AG09309 (cell line): Measurements from ENCODE around the gene YTHDF2.
"Not testable (repeated sequence)": the region's sequence is repeated elsewhere in the genome, so short reads cannot be mapped to it uniquely, and the experiment has no call there.

Source experiments
- DNase-seq: peaks from one replicate; pipeline ENCODE4 v3.0.0-alpha.2; 2010; ENCODE audit warnings: low read depth
- H3K4me3 ChIP-seq: 2 replicates; pipeline ENCODE4 v1.5.1; 2011; ENCODE audit warnings: mild to moderate bottlenecking, low read depth, low read length, moderate library complexity; ENCODE audit not compliant: control insufficient read depth
- TF ChIP-seq, protein P1 (sequence below): IDR thresholded peaks from 2 replicates; pipeline ENCODE4 v1.5.1; 2011; ENCODE audit warnings: mild to moderate bottlenecking, low read depth, low read length, inconsistent platforms; ENCODE audit not compliant: insufficient read depth, control insufficient read depth; ENCODE audit errors: missing control alignments

Gene YTHDF2

DNA sequence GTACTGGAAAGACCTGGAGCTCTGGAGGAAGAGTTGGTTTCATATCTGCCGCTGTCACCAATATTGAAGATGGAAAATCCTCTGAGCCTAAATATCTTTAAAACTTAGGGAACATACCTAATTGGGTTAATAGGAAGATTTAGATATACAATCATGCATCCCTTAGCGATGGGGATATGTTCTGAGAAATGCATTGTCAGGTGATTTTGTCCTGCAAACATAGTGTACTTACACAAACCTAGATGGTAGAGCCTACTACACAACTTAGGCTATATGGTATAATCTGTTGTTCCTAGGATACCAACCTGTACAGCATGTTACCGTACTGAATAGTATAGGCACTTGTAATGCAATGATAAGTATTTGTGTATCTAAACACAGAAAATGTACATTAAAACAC lies 22.5 kb downstream of the YTHDF2 start:
- H3K4me3 ChIP-seq: no peak overlapping the region
- TF ChIP-seq, protein P1, sequence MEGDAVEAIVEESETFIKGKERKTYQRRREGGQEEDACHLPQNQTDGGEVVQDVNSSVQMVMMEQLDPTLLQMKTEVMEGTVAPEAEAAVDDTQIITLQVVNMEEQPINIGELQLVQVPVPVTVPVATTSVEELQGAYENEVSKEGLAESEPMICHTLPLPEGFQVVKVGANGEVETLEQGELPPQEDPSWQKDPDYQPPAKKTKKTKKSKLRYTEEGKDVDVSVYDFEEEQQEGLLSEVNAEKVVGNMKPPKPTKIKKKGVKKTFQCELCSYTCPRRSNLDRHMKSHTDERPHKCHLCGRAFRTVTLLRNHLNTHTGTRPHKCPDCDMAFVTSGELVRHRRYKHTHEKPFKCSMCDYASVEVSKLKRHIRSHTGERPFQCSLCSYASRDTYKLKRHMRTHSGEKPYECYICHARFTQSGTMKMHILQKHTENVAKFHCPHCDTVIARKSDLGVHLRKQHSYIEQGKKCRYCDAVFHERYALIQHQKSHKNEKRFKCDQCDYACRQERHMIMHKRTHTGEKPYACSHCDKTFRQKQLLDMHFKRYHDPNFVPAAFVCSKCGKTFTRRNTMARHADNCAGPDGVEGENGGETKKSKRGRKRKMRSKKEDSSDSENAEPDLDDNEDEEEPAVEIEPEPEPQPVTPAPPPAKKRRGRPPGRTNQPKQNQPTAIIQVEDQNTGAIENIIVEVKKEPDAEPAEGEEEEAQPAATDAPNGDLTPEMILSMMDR: no peak
- DNase-seq: no peak

DNA sequence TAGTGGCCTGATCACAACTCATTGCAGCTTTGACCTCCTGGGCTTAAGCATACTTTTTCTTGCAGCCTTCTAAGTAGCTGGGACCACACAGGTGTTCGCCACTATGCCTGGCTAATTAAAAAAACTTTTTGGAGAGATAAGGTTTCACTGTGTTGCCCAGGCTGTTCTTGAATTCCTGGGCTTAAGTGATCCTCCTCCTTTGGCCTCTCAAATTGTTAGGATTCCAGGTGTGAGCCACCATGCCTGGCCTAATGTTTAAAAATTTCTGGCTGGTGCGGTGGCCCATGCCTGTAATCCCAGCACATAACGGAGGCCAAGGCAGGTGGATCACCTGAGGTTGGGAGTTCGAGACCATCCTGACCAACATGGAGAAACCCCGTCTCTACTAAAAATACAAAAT lies 24.4 kb downstream of the YTHDF2 start:
- TF ChIP-seq, protein P1: no peak
- no peak overlapping the region for H3K4me3 ChIP-seq
- no peak for DNase-seq

DNA sequence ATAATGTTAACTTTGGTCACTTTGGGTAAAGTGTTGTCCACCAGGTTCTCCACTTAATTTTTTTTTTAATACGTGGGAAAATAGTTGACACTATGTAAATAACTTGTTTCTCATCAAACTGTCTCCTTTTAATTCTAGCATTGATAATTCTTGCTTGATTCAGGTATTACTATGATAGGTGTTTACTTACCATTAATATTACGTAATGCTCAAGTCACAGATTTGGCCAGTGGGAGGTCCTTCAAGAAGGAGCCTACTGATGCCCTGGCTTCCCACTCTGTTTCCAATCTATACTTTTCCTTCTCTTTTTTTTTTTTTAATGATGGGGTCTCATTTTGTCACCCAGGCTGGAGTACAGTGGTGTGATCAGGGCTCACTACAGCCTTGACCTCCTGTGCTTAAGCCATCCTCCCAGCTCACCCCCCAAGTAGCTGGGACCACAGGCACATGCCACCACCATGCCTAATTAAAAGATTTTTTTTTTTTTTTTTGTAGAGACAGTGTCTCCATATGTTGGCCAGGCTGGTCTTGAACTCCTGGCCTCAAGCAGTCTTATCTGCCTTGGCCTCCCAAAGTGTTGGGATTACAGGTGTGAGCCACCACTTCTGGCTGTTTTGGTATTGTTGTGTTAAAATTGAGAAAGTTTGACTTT lies 29.9 kb downstream of the YTHDF2 start:
- H3K4me3 ChIP-seq: no peak overlapping the region
- no peak for DNase-seq
- TF ChIP-seq, protein P1: no peak

DNA sequence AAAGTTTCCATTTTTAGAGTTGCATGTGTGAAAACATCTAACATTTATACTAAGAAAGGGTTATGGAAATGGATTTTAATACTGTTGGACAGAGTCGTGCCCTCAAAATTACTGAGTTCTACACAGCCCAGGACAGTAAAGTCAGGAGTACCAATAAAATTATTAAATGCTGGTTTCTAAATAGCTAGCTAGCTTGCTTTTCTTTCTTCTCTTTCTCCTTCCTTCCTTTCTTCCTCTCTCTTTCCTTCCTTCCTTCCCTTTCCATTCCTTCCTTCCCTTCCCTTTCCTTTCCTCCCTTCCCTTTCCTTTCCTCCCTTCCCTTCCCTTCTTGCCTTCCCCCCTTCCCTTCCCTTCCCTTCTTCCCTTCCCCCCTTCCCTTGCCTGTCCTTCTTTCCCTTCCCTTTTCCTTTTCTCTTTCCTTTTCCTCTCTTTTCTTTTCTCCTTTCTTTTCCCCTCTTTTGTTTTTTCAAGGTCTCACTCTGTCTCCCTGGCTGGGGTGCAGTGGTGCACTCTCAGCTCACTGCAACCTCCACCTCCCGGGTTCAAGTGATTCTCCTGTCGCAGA lies 33.9 kb downstream of the YTHDF2 start:
- TF ChIP-seq, protein P1: no peak
- no peak for DNase-seq
- no peak overlapping the region for H3K4me3 ChIP-seq

DNA sequence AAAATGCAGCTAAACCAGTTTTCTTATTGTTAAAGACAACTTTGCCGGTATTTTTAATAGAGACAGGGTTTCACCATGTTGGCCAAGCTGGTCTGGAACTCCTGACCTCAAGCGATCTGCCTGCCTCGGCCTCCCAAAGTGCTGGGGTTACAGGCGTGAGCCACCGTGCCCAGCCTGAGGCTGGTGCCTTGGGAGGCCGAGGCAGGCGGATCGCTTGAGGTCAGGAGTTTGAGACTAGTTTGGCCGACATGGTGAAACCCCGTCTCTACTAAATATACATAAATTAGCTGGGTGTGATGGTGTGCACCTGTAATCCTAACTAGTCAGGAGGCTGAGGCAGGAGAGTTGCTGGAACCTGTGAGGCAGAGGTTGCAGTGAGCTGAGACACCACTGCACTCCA lies 35.2 kb downstream of the YTHDF2 start:
- DNase-seq, H3K4me3 ChIP-seq: not testable (repeated sequence)

DNA sequence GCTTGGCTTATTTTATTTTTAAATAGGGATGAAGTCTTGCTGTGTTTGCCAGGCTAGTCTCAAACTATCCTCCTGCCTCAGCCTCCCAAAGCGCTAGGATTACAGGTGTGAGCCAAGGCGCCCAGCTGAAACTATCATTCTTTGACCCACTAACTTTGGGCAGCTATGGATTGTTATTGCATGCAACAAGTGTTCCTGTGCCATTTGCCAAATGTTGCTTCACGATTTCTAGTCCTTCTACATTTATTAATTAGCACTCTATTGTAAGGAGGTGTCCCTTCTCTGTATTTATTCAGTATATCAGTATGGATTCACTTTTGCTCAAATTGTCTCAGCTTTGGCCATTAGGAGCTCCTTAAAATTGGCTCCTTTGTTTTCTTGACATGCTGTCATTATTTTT lies 36.4 kb downstream of the YTHDF2 start:
- TF ChIP-seq, protein P1: no peak
- DNase-seq: no peak
- no peak overlapping the region for H3K4me3 ChIP-seq

DNA sequence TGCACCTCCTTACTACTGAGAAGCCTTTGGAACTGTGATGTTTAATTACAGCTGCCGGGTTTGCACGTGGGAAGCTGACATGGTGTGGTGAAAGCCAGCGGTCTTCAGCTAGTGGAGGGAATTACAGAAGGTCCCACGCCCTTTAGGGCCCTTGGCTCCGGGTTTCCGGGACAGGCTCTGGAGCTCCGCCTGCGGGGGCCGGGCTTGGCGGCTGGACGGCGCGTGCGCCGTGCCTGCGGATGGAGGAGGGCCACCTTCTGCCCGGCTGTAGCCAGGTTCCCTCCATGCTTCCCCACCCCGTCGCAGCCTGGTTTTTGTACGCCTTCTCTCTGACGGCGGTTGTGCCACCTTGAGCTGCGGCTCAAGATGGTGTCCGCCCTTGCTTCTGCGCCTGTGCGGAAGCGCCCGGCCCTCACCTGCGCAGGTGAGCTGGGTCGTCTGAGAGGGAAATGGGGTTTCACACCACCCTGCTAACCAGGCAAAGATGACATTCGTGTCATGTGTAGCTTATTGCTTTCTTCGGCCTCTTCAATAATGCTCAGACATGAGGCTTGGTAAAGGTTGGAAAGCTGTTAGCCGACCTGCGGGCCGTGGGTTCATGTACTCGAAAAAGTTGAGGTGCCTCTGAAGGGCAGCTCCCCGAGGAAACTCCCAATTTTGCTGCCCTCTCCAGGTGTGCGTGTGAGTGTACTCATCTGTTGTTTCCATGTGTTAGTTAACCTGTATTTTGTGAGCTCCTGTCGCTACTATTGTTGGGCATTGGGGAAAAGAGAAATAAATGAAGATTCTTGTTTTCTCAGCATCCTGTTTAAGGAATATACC lies 38.6 kb downstream of the YTHDF2 start:
- TF ChIP-seq, protein P1: no peak
- DNase-seq: no peak
- H3K4me3 ChIP-seq: peak overlapping the region; percentile 27
